AG09309 (cell line): Measurements from ENCODE around the gene BANF1.

Experiments used
- DNase-seq: peaks from one replicate; pipeline ENCODE4 v3.0.0-alpha.2; 2010; ENCODE audit warnings: low read depth
- H3K4me3 ChIP-seq: 2 replicates; pipeline ENCODE4 v1.5.1; 2011; ENCODE audit warnings: mild to moderate bottlenecking, low read depth, low read length, moderate library complexity; ENCODE audit not compliant: control insufficient read depth
- CTCF ChIP-seq: IDR thresholded peaks from 2 replicates; pipeline ENCODE4 v1.5.1; 2011; ENCODE audit warnings: mild to moderate bottlenecking, low read depth, low read length, inconsistent platforms; ENCODE audit not compliant: insufficient read depth, control insufficient read depth; ENCODE audit errors: missing control alignments

BANF1 gene

GRCh38 chr11:66047541-66048365, 45.5 kb downstream of the BANF1 start:
- no peak for DNase-seq
- no peak overlapping the region for H3K4me3 ChIP-seq
- TF ChIP-seq CTCF = no peak

DNA sequence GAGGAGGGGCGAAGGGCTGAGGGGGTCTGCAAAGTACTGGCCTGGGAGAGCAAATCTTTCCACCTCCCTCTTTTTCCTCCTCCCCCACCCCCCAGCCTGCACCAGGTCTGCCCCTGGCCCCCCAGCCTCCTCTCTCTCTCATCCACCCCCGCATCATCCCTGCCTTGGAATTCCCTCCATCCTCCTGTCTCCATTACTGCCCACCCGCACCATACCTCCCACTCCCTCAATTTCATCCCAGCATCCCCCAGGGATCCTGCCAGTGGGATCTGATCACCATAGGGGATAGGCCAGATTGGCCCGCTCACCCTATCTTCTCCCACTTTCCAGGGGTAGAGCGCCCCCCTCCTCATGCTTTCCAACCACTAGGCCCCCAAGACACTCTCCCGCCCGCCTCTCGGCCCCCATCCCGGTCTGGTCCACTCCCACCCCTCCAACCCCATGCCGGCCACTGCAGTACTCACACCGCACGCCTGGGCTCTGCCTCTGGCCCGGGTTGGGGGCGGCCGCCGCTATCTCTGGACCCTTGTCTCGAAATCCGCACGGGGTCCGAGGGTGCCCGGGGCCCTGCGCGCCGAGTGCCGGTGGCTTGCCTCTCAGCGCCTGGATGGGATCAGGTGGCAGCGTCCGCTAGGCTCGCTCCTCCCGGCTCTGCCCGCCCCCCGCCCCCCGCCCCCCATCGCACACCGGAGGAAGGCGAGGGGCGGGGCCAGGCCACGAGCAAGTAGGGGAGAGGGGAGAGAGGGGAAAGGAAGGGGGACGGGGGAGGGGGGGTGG, 46.4 kb downstream of the BANF1 start, which contains the start of gene GAL3ST3:
GAL3ST3 (minus strand) TSS at position 615 of the 777 bp plus-strand sequence. CDS start 3,746 bp downstream, outside the sequence.
- TF ChIP-seq CTCF = no peak
- no peak for DNase-seq
- H3K4me3 ChIP-seq = no peak within 1 kb of the TSS

DNA sequence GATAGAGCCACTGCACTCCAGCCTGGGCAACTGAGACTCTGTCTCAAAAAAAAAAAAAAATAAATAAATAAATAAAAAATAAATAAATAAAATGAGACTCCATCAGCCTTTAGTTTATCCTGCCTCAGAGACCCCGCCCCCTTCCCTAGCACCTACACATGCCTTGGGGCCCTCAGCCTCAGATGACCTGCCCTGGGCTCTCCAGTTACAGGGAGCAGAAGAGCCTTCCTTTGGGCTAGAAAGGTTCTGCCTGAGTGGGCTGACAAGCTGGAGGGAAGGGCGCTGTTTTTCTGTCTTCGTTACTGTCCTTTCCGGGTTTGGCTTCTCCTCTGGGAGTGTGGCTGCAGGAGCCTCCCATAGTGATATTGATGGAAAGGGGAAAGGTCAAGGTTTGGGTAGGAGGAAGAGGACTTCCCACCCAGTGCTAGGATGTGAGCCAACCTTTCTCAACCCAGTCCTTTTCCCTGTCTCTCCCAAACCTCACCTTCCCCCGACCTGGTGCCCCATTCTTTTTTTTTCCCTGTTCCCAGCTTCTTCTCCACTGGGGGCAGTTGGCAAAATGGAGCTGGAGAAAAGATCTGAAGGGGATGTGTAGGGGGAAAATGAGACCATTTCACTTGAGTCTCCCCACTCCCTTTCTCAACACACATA, 48.4 kb downstream of the BANF1 start:
- H3K4me3 ChIP-seq = no peak overlapping the region
- no peak for DNase-seq
- no peak for TF ChIP-seq CTCF

DNA sequence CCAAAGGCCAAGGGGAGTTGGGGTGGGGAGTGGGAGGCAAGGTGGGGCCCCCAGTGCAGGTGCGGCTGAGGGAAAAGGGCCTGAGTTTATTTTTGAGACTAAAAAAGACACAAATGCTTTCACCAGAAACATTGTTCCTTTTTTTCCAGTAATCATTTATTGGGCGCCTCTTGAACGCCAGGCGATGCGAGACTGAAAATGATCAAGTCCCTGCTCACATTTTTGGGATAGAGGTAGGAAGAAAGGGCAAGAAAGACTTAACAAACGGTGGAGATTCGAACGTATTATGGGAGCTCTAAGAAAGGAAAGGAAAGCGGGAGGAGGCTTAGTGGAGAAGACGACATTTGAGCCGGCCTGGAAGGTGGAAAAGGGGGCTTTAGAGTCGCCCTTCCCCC, 49.1 kb downstream of the BANF1 start:
- no peak for TF ChIP-seq CTCF
- no peak for DNase-seq
- H3K4me3 ChIP-seq = peak overlapping the region; percentile 54

GRCh38 chr11:66051766-66052663, 49.7 kb downstream of the BANF1 start, which contains the start of gene SF3B2:
TSS of gene SF3B2 (plus strand) at chr11:66052364. CDS start at chr11:66052385, 21 bp downstream.
- DNase-seq = peak; percentile 91
- no peak for TF ChIP-seq CTCF
- H3K4me3 ChIP-seq = peak within 1 kb of the TSS; percentile 79

GRCh38 chr11:66052664-66052982, 50.3 kb downstream of the BANF1 start:
- no peak for DNase-seq
- no peak for TF ChIP-seq CTCF
- peak overlapping the region; percentile 79 for H3K4me3 ChIP-seq
